ENCODE measurements around the gene MARCO.
A peak's percentile ranks its signal among the peaks of the same experiment; 100 is the strongest.
"Not testable (repeated sequence)": the region's sequence is repeated elsewhere in the genome, so short reads cannot be mapped to it uniquely, and the experiment has no call there.

The MARCO gene

DNA sequence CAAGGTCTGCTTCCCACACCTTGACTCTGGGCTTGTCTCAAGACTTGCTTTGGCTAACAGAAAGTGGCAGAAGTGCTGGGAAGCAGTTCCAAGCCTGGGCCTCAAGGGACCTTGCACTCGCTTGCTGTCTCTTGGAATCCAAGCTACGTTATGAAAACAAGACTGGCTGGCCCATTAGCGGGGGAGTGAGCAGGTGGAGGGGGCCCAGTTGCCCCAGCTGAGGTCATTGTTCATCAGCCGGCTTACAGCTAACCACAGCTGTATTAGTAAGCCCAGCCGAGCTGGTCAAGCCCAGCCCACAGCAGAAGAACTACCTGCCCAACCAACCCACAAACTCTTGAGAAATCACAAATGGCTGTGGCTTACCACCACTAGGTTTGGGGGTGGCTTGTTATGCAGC, 63.1 kb downstream of the MARCO start:
- no peak for DNase-seq (ENCODE audit: low read depth in 2 of 2)

DNA sequence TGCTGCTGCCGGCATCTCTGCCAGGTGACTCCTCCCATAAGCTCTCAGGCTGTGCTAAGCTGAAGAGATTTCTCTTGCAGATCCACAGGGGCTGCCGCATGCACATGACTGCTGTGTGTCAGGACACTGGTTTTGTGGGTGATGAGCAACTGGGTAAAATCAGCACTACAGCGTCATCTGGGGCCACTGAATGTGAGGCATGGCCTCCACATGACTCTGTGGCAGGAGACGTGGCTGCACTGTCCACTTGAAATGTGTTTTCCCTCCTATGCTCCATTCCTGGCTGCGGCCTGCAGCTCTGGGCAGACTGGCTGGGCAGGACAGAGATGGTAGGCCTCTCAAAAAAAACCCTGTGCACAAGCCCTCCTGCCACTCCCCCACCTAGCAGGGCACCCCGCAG, 63.6 kb downstream of the MARCO start:
- DNase-seq (ENCODE audit: low read depth in 2 of 2): no peak

DNA sequence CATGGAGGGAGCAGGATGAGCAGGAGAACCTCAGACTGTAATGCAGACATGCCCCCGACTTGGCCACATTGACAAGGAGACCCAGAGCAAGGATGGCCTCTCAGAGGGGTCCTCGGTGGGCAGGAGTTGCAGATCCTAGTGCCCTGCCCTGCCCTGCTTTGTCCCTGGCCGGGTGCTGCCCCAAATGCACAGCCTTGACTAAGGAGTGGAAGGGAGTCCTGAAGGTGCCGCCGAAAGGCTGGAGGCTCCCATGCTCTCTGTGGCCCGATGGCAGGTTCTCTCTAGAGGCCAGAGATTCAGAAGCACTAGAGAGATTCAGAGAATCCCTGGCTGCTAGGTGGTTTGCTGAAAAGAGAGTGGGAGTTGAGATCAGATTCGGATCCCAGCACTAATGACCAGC, 64.4 kb downstream of the MARCO start:
- DNase-seq (ENCODE audit: low read depth in 2 of 2): no peak

GRCh38 chr2:119008108-119008507, 66.1 kb downstream of the MARCO start:
- no peak for DNase-seq (ENCODE audit: low read depth in 2 of 2)

GRCh38 chr2:119009110-119009509, 67.1 kb downstream of the MARCO start:
- DNase-seq (ENCODE audit: low read depth in 2 of 2): no peak

- no peak for DNase-seq (ENCODE audit: low read depth in 2 of 2)
Measured at GRCh38 chr2:119010336-119010735, 68.3 kb downstream of the MARCO start.

DNA sequence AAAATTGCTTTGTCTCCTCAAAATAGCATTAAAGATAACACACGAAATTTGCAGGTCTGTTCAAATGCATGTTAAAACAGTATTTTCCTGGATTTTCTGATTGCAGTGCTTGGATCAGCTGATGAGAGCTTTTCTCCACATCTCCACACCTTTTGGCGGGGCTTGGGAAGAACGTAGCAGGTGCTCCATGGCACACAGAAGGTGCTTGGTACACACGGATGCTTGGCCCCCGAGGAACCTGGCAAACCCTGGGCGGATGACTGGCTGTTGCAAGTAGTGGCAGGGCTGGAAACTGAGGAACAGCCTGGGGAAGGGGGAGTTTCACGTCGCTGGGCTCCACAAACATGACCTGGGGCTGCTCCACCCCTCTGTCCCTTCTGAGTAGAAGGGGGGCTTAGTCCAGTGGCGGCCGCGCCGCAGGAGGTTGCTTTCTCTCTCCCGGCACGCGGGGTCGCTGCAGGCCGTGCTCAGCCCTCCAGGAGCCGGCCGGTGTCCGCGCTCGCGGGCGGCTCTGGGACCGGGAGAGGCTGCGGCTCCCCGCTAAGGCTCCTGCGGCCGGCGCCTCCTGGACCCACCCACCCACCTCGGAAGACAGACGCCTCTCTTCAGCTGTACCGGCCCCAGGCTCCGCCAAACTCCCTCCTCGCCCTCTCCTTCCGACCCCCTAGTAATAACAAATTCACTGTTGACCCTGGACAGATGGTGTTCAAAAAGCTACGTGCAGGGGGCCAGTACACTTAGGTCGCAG, 69.3 kb downstream of the MARCO start:
- DNase-seq (ENCODE audit: low read depth in 2 of 2): peak in 1 of 2 donors; percentile 3

DNA sequence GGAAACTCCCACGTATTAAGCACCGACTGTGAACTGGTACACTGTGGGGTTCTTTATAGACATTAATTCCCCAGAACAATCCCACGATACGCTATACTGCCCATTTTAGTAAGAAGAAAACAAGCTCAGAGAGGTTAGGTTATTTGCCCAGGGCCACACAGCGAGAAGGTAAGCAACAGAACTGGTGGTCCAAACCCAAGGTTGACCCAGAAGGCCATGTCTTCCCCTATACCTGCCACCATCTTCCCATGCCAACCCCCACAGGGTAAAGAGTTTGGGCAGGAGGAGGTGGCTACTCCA, 69.9 kb downstream of the MARCO start:
- no peak for DNase-seq (ENCODE audit: low read depth in 2 of 2)

DNA sequence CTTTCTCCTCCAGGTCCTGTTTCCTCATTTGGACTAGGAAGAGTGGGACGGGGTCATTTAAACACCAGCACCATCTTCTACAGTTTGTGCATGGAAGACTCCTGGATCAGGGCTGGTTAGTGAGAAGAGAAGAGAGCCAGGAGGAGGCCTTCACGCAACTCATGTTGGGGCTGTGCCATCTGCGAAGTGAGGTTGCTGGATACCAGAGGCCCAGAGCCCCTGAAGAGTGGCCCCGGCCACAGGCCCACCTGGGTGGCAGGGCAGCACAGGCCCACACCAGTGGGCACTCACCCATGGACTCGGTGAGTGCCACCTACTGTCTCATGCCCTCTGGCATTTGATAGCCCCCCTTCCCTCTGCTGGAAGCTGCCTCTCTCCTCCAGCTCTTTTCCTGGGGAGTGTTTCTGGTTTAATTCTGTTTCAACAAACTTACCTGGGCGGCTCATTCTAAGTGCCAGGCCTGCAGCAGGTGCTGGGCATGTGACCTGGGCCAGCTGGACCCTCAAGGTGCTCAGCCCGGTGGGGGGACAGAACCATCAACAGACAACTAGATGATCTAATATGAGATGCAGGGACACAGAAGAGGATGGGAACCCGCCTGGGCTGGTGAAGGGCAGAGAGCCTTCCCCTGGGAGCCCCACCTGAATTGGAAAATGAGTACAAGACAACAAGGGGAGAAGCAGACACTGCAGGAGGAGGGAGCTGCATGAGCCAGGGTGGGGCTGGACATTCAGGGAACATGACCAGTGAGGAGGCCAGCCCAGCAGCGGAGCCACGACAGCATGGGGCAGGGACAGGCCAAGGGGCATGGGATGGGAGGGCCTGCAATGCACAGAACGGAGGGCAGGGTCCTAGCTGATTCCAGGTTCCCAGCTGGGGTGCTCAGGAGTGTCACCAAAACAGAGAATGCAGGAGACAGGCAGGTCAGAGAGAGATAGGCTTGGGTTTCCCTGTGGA, 70.6 kb downstream of the MARCO start:
- no peak for DNase-seq (ENCODE audit: low read depth in 2 of 2)

DNA sequence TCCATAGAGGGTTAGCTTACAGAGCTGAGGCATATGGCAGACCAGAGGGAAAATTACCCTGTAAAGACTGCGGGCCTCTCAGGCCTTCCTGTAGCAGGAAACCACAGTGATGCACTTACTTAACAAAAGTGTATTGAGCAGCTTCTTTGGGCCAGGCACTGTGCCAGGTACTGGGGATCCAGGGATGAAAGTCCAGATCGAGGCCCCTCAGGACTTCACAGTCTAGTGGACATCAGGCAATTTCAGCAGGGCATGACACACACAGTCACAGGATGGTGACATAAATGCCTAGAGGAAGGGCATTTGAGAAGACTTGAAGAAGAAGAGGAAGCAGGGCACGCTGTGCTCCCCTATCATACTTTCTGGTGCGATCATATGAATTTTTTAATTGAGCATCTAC, 71.7 kb downstream of the MARCO start:
- no peak for DNase-seq (ENCODE audit: low read depth in 2 of 2)

- DNase-seq (ENCODE audit: low read depth in 2 of 2): no peak
Measured at GRCh38 chr2:119015845-119016244, 73.9 kb downstream of the MARCO start.

DNA sequence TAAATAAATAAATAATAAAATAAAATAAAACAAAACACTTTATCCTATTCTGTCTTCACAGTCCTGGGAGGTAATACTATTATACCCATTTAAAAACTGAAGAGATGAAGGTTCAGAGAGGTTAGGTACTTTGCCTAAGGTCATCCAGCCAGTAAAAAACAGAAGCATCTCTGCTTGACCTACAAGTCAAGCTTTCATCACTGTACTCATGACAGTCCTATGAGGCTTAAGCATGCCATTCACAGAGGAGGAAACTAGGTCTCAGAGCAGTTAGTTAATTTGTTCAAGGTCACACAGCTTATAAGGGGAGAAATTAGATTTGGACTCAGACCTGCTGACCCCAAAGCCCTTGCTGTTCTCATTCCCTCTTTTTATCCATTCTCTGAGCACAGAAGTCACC, 77.5 kb downstream of the MARCO start:
- DNase-seq (ENCODE audit: low read depth in 2 of 2): no peak

DNA sequence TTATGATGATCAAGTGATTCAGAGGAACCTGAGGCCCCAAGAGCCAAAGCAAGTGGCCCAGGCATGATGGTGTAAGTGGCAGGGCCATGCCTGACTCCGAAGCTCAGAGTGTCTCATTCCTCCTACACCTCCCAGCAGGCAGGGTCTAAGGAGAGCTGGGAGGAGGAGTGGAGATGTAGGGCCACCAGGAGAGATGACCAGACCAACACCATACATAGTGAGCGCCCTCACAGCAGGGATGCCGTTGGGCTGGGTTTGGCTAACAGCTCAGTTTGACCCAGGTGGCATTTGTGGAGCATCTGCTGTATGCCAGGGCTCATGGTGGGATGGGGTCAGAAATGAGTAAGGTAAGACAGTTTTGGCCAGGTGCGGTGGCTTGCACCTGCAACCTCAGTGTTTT, 80.7 kb downstream of the MARCO start:
- no peak for DNase-seq (ENCODE audit: low read depth in 2 of 2)

DNA sequence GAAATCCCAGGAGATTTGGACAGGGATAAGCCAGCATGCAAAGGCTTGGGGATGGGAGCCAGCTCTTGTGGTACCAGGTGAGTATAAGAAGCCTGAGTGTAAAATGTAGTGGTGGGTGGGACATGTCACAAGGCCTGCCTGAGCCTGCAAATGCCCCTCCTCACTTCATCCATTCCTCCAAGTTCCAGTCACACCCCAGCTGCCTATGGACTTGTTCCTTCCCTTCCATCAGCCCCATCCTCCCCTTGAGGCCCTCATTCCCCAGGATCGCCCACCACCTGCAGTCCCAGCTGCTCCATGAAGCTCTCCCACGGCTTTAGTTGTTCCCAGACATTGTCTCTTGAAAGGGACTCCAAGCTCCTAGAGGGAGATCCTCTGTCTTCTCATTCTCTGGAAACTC, 81.5 kb downstream of the MARCO start:
- DNase-seq (ENCODE audit: low read depth in 2 of 2): no peak

DNA sequence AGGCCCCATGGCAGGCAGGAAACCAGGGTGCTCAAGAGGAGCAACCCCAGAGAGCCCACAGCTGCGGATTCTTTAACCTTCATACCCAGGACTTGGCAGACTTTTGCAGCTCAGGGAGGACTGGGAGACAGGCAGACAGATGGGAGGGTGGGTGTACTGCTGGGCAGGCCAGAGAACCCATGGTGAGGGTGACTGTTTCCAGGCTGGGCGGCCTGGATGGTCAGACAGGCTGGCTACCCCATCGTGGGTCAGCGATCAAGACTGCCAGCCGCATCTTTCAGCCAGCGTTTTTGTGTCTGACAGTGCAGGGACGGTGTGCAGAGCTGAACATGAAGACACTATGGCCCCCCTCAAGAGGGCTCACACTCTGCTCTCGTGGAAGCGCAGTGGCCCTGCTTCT, 82.2 kb downstream of the MARCO start:
- DNase-seq (ENCODE audit: low read depth in 2 of 2): no peak

DNA sequence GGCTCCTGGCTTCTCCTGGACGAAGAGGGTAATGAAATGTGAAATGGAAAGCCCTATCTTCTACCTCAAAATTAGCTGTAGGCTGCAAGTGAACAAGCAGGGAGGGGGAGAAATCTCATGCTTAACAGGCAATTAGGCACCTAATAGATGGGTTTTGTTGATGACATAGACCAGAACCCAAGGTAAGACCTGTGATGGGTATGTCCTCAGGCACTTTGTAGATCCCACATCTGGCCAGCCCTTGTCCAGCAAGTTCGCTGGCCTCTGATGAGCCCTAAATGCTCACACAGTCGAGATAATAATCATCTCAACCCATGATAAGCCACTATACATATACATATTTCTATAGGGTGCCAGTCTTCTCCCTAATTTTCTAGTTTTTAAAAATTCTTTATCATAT, 82.6 kb downstream of the MARCO start:
- no peak for DNase-seq (ENCODE audit: low read depth in 2 of 2)

DNA sequence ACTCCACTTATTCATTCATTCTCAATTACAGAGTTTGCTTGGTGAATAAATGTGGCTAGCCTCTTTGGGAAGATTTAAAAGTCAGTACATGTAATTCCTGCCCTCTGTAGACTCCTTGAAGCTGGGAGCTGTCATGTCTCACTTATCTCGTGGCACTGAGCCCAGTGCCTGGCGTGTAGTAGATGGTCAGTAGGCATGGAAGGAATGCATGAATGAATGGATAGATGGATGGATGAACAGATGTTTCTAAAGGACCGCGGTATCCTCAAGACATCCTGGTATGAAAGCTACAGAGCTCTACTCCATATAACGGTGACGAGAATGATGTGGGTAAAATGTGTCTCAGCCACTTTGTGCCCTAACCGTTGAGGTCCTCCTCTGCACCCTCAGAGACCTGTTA, 83.0 kb downstream of the MARCO start:
- DNase-seq (ENCODE audit: low read depth in 2 of 2): no peak

GRCh38 chr2:119025762-119026351, 83.9 kb downstream of the MARCO start:
- no peak for DNase-seq (ENCODE audit: low read depth in 2 of 2)

GRCh38 chr2:119026890-119027289, 84.9 kb downstream of the MARCO start:
- DNase-seq (ENCODE audit: low read depth in 2 of 2): no peak

GRCh38 chr2:119028327-119029174, 86.6 kb downstream of the MARCO start:
- no peak for DNase-seq (ENCODE audit: low read depth in 2 of 2)

- DNase-seq (ENCODE audit: low read depth in 2 of 2): no peak
Measured at GRCh38 chr2:119029297-119029696, 87.3 kb downstream of the MARCO start.

GRCh38 chr2:119037922-119038321, 95.9 kb downstream of the MARCO start:
- not testable (repeated sequence) for DNase-seq (ENCODE audit: low read depth in 2 of 2)

Measured in stimulated activated CD8-positive, alpha-beta memory T cell treated with anti-CD3 and anti-CD28 coated beads, Interleukin-15, amount 100 ng/mL, for 48 hours (primary cell).